ENCODE results near the gene COL6A5. TPM values are rescaled to one million over a fixed set of nuclear protein-coding genes. Genes with fewer than 3 reads are reported as not detected.

COL6A5 gene
- total RNA-seq, result under 1 TPM in 1 of 4 donors, not detected in 3; 0.04 TPM

GRCh38 chr3:130345487-130346079 lies at the start of gene COL6A5:
Gene COL6A5 (plus strand): TSS chr3:130345672. CDS start chr3:130373639, 27,967 bp downstream.
- no peak for ATAC-seq
- no peak for TF ChIP-seq POLR2A (IDR thresholded peaks at IDR 0.05)
- TF ChIP-seq EP300 (IDR thresholded peaks at IDR 0.05), result no peak
- no peak for TF ChIP-seq CTCF (IDR thresholded peaks at IDR 0.05)
- no peak for TF ChIP-seq POLR2AphosphoS5 (IDR thresholded peaks at IDR 0.05)
- no peaks in the 10 kb centered on the region for H3K9me3 ChIP-seq
- peaks cover 35% of the 10 kb centered on the region for H3K27me3 ChIP-seq
- H3K27ac ChIP-seq, result no peak within 1 kb of the TSS
- H3K4me3 ChIP-seq, result no peak within 1 kb of the TSS
- no peaks in the 10 kb centered on the region for H3K36me3 ChIP-seq
- WGBS, 2 donors (ENCODE audit: low coverage in 1 of 2), result 0% methylated on average over 1 to 3 of the region's 41 CpGs
- peaks cover 0 to 7% (median 4%) of the 10 kb centered on the region in 3 donors for H3K4me1 ChIP-seq

- Histone ChIP-seq H3K4me3 (no peak overlapping the region), H3K4me1 (no peaks in the 10 kb centered on the region), H3K9me3 (no peaks in the 10 kb centered on the region), H3K36me3 (no peaks in the 10 kb centered on the region), H3K27me3 (no peaks in the 10 kb centered on the region), H3K27ac (no peak overlapping the region)
- WGBS, 2 donors (ENCODE audit: low coverage in 1 of 2), result 33 to 54% methylated on average over 2 of the region's 2 CpGs
- no peak for ATAC-seq
- TF ChIP-seq POLR2AphosphoS5 (IDR thresholded peaks at IDR 0.05) (no peak), EP300 (IDR thresholded peaks at IDR 0.05) (no peak), CTCF (IDR thresholded peaks at IDR 0.05) (no peak), POLR2A (IDR thresholded peaks at IDR 0.05) (no peak)
Measured at GRCh38 chr3:130299531-130299930, 45.9 kb upstream of the COL6A5 start.

GRCh38 chr3:130300888-130301287 lies 44.6 kb upstream of the COL6A5 start:
- Histone ChIP-seq H3K27ac (no peak overlapping the region), H3K4me3 (no peak overlapping the region), H3K9me3 (no peaks in the 10 kb centered on the region), H3K27me3 (no peaks in the 10 kb centered on the region), H3K4me1 (no peaks in the 10 kb centered on the region), H3K36me3 (no peaks in the 10 kb centered on the region)
- ATAC-seq, result no peak
- WGBS, 2 donors (ENCODE audit: low coverage in 1 of 2), result 96% methylated on average over 4 to 6 of the region's 11 CpGs
- no peak for TF ChIP-seq EP300 (IDR thresholded peaks at IDR 0.05)
- TF ChIP-seq CTCF (IDR thresholded peaks at IDR 0.05), result no peak
- TF ChIP-seq POLR2A (IDR thresholded peaks at IDR 0.05), result no peak

- H3K27me3 ChIP-seq, result no peaks in the 10 kb centered on the region
- no peak overlapping the region for H3K4me3 ChIP-seq
- no peaks in the 10 kb centered on the region for H3K36me3 ChIP-seq
- peaks cover 0 to 7% (median 0%) of the 10 kb centered on the region in 3 donors for H3K4me1 ChIP-seq
- no peaks in the 10 kb centered on the region for H3K9me3 ChIP-seq
- no peak overlapping the region for H3K27ac ChIP-seq
- 63 to 69% methylated on average over 3 to 4 of the region's 4 CpGs for WGBS, 2 donors (ENCODE audit: low coverage in 1 of 2)
- ATAC-seq, result no peak
- TF ChIP-seq POLR2A (IDR thresholded peaks at IDR 0.05) (no peak), EP300 (IDR thresholded peaks at IDR 0.05) (no peak), POLR2AphosphoS5 (IDR thresholded peaks at IDR 0.05) (no peak), CTCF (IDR thresholded peaks at IDR 0.05) (no peak)
Measured at GRCh38 chr3:130310109-130310508, 35.4 kb upstream of the COL6A5 start.

GRCh38 chr3:130312374-130312773 lies 33.1 kb upstream of the COL6A5 start:
- TF ChIP-seq POLR2A (IDR thresholded peaks at IDR 0.05) (no peak), POLR2AphosphoS5 (IDR thresholded peaks at IDR 0.05) (no peak)
- Histone ChIP-seq H3K9me3 (no peaks in the 10 kb centered on the region), H3K27ac (no peak overlapping the region), H3K4me1 (peaks cover 0 to 14% (median 0%) of the 10 kb centered on the region in 3 donors), H3K27me3 (no peaks in the 10 kb centered on the region), H3K36me3 (no peaks in the 10 kb centered on the region), H3K4me3 (no peak overlapping the region)
- ATAC-seq, result no peak

All from gastroesophageal sphincter (tissue), 4 donors.